GM12878 (cell line): ENCODE data around the gene CYB5RL. TPM values are rescaled to one million over a fixed set of nuclear protein-coding genes. Genes with fewer than 3 reads are reported as not detected.

Experiments
- ATAC-seq: fragments of 200-7000 bp; cut with Tn5 transposase; 3 replicates; pipeline ENCODE4 v1.9.1; 2020; ENCODE audit warnings: mild to moderate bottlenecking, moderate library complexity
- BruUV-seq: library from RNA; stranded (reverse); fragments of 400-500 nt; replicated peaks from 2 replicates; lab custom pipeline; 2021; lab: Mats Ljungman, UMichigan
- CTCF ChIA-PET: fragments of 300-600 bp; sonication (Branson Sonifier 250); formaldehyde crosslinking; extraction: SDS; loops from one replicate; lab custom pipeline; 2021; ENCODE audit warnings: inconsistent platforms; lab: Yijun Ruan, JAX
- POLR2A ChIA-PET: fragments of 350-600 bp; formaldehyde crosslinking; extraction: SDS; loops from one replicate; lab custom pipeline; 2021; ENCODE audit warnings: inconsistent platforms; lab: Charles Lee
- RAD21 ChIA-PET: fragments of 300-600 bp; sonication (Branson Sonifier 250); formaldehyde crosslinking; loops from one replicate; lab custom pipeline; 2023; ENCODE audit warnings: antibody characterized with exemption; ENCODE audit not compliant: unreplicated experiment; lab: Charles Lee
- SMC1A ChIA-PET: fragments of 300-600 bp; sonication (Branson Sonifier 250); formaldehyde crosslinking; loops from one replicate; lab custom pipeline; 2023; ENCODE audit not compliant: unreplicated experiment, uncharacterized antibody; lab: Charles Lee
- DNase-seq: peaks from one replicate; pipeline ENCODE4 v3.0.0-alpha.2; 2011; ENCODE audit warnings: low read depth, low spot score
- FAIRE-seq: peaks from 3 replicates; lab custom pipeline; 2011; peaks lifted over from hg19 to GRCh38; lab: Jason Lieb, UNC
- H2AFZ ChIP-seq: 2 replicates; pipeline ENCODE4 v1.6.0; 2011; ENCODE audit warnings: low read depth, low read length, control low read depth; ENCODE audit not compliant: control insufficient read depth
- H3K27ac ChIP-seq: 2 replicates; pipeline ENCODE4 v1.5.1; 2011; ENCODE audit warnings: control low read depth; ENCODE audit not compliant: control insufficient read depth, insufficient read depth
- H3K27me3 ChIP-seq, 2 experiments: replicated peaks in 1 of 2; 2 replicates each; pipeline versions ENCODE4 v1.6.0 to v1.6.1; 2011; ENCODE audit warnings: low read length in 1 of 2; ENCODE audit not compliant: control insufficient read depth in 2 of 2, insufficient read depth in 2 of 2
- H3K36me3 ChIP-seq, 2 experiments: 2 replicates each; pipeline ENCODE4 v1.5.1; 2011; ENCODE audit warnings: low read length in 1 of 2; ENCODE audit not compliant: control insufficient read depth in 2 of 2, insufficient read depth in 2 of 2
- H3K4me1 ChIP-seq: 2 replicates; pipeline ENCODE4 v1.6.1; 2011; ENCODE audit warnings: mild to moderate bottlenecking, low read length, moderate library complexity, mixed read lengths; ENCODE audit not compliant: control insufficient read depth, insufficient read depth
- H3K4me2 ChIP-seq: 2 replicates; pipeline ENCODE4 v1.6.0; 2011; ENCODE audit warnings: control low read depth; ENCODE audit not compliant: control insufficient read depth, insufficient read depth
- H3K4me3 ChIP-seq: fragments of 200-600 bp; sonication (generic); 2 replicates; pipeline ENCODE4 v1.5.1; 2016
- H3K79me2 ChIP-seq: 2 replicates; pipeline ENCODE4 v1.6.0; 2011; ENCODE audit warnings: low read length; ENCODE audit not compliant: control insufficient read depth, insufficient read depth
- H3K9ac ChIP-seq: 2 replicates; pipeline ENCODE4 v1.8.0; 2011; ENCODE audit warnings: low read length, control low read depth, mixed read lengths; ENCODE audit not compliant: control insufficient read depth, insufficient read depth
- H3K9me3 ChIP-seq: replicated peaks from 3 replicates; pipeline ENCODE4 v1.5.1; 2011; ENCODE audit warnings: mild to moderate bottlenecking, low read length; ENCODE audit not compliant: control insufficient read depth, insufficient read depth
- H4K20me1 ChIP-seq: 2 replicates; pipeline ENCODE4 v1.6.0; 2011; ENCODE audit not compliant: control insufficient read depth, insufficient read depth
- CHD2 ChIP-seq: IDR thresholded peaks from 2 replicates; pipeline ENCODE4 v1.6.1; 2011; ENCODE audit warnings: low read depth, low read length, improper control_type of control experiment, borderline replicate concordance
- DPF2 ChIP-seq: fragments of 450-650 bp; IDR thresholded peaks from 2 replicates; pipeline ENCODE4 v1.6.1; 2017; ENCODE audit warnings: mild to moderate bottlenecking
- EGR1 ChIP-seq, 2 experiments: IDR thresholded peaks; 1 replicate in 1 of 2; 2 replicates in 1 of 2; pipeline ENCODE4 v1.6.1; 2011 to 2012; ENCODE audit warnings: low read depth in 2 of 2, low read length in 2 of 2, borderline replicate concordance in 1 of 2, mild to moderate bottlenecking in 1 of 2, moderate library complexity in 1 of 2
- IRF3 ChIP-seq: fragments of 450-650 bp; IDR thresholded peaks from 2 replicates; pipeline ENCODE4 v1.6.1; 2014; ENCODE audit warnings: mild to moderate bottlenecking
- JUND ChIP-seq: IDR thresholded peaks from 2 replicates; pipeline ENCODE4 v1.6.1; 2012; ENCODE audit warnings: low read depth, mild to moderate bottlenecking, low read length, improper control_type of control experiment, moderate library complexity
- KDM1A ChIP-seq: fragments of 200-600 bp; sonication (generic); IDR thresholded peaks from 2 replicates; pipeline ENCODE4 v1.6.1; 2016; ENCODE audit warnings: borderline replicate concordance
- MTA2 ChIP-seq: fragments of 450-650 bp; IDR thresholded peaks from 2 replicates; pipeline ENCODE4 v1.6.1; 2016; ENCODE audit warnings: low read depth, mild to moderate bottlenecking, moderate library complexity
- POU2F2 ChIP-seq: IDR thresholded peaks from 3 replicates; pipeline ENCODE4 v1.6.1; 2011; ENCODE audit warnings: low read depth, mild to moderate bottlenecking, low read length, borderline replicate concordance
- RAD21 ChIP-seq: IDR thresholded peaks from 2 replicates; pipeline ENCODE4 v1.6.1; 2011; ENCODE audit warnings: mild to moderate bottlenecking, low read depth, low read length, moderate library complexity; ENCODE audit not compliant: insufficient read depth
- RB1 ChIP-seq: fragments of 450-650 bp; formaldehyde crosslinking; IDR thresholded peaks from 2 replicates; pipeline ENCODE4 v1.6.1; 2017; ENCODE audit warnings: mild to moderate bottlenecking, borderline replicate concordance
- RBBP5 ChIP-seq: fragments of 200-600 bp; sonication (generic); conservative IDR thresholded peaks from 2 replicates; pipeline ENCODE4 v1.6.1; 2016
- RELB ChIP-seq: fragments of 450-650 bp; IDR thresholded peaks from 2 replicates; pipeline ENCODE4 v1.6.1; 2017; ENCODE audit warnings: low read depth, mild to moderate bottlenecking, moderate library complexity
- SMAD1 ChIP-seq: fragments of 450-650 bp; IDR thresholded peaks from 2 replicates; pipeline ENCODE4 v1.6.1; 2018; ENCODE audit warnings: mild to moderate bottlenecking, low read depth; ENCODE audit not compliant: partially characterized antibody
- TCF12 ChIP-seq: IDR thresholded peaks from 2 replicates; pipeline ENCODE4 v1.6.1; 2011; ENCODE audit warnings: low read depth, mild to moderate bottlenecking, low read length
- TCF7 ChIP-seq: IDR thresholded peaks from 2 replicates; pipeline ENCODE4 v1.6.1; 2014; ENCODE audit warnings: antibody characterized with exemption, borderline replicate concordance
- WRNIP1 ChIP-seq: IDR thresholded peaks from 2 replicates; pipeline ENCODE4 v1.6.1; 2011; ENCODE audit warnings: low read depth, low read length, improper control_type of control experiment, borderline replicate concordance
- ZNF384 ChIP-seq: IDR thresholded peaks from 2 replicates; pipeline ENCODE4 v1.6.1; 2012; ENCODE audit warnings: low read depth, mild to moderate bottlenecking, low read length, improper control_type of control experiment, borderline replicate concordance
- WGBS: methylation state at CpG from one replicate; pipeline ENCODE4 v1.1.6; 2016; ENCODE audit warnings: low lambda C conversion rate; ENCODE audit not compliant: insufficient replicate concordance, insufficient coverage; ENCODE audit errors: missing lambda C conversion rate; 5-methylcytosine and 5-hydroxymethylcytosine counted together
- in situ Hi-C: fragments of 300-500 bp; cut with MboI; formaldehyde crosslinking; loops from 9 replicates; pipeline ENCODE4 v1.14.3; 2018; ENCODE audit warnings: mixed read lengths
- intact Hi-C: fragments of 100-400 bp; cut with micrococcal nuclease; formaldehyde crosslinking; loops from one replicate; pipeline ENCODE4 v1.14.2; 2022; ENCODE audit not compliant: unreplicated experiment
- polyA plus RNA-seq, 11 experiments: library from polyadenylated mRNA; depleted of rRNA in 4 of 11; unstranded in 6 of 11; stranded (reverse) in 5 of 11; fragments of >200 nt; fragmentation: Nextera tagmentation in 4 of 11; fragmentation: Illumina TruSeq in 1 of 11; extraction: Ambion mirVana in 4 of 11; extraction: Trizol in 1 of 11; gene quantifications; 1 replicate in 1 of 11; 2 replicates in 10 of 11; pipeline versions ENCODE4 v1.2.1 to v1.2.3, GENCODE V29; 2011 to 2016; ENCODE audit warnings: inconsistent platforms in 2 of 11, missing spikeins in 2 of 11, low read depth in 1 of 11
- total RNA-seq, 4 experiments: library from RNA; depleted of rRNA in 3 of 4; stranded (reverse); fragments of >200 nt in 3 of 4; fragmentation: Illumina TruSeq in 1 of 4; extraction: Trizol in 1 of 4; gene quantifications; 2 replicates each; pipeline versions ENCODE4 v1.2.1 to v1.2.3, GENCODE V29; 2013 to 2021
- TF ChIP-seq, protein P1 (sequence below): IDR thresholded peaks from 2 replicates; pipeline ENCODE4 v1.6.1; 2011; ENCODE audit warnings: borderline replicate concordance, low read depth, mild to moderate bottlenecking, moderate library complexity, mixed read lengths, low read length; ENCODE audit not compliant: insufficient read depth; ENCODE audit errors: extremely low read length
- TF ChIP-seq, protein P2 (sequence below): fragments of 150-350 bp; IDR thresholded peaks from 2 replicates; pipeline ENCODE4 v1.6.1; 2016; ENCODE audit warnings: low read depth, low read length

CYB5RL gene
- total and polyA plus RNA-seq, 10 of the 15 experiments (the other 5 are each of a cell fraction or from before 2014, with no cell fraction given), result 3.1 to 8.7 (median 7.2) TPM

GRCh38 chr1:54225378-54225777 lies 25.5 kb upstream of the CYB5RL start:
- no TSS peak for BruUV-seq
- Histone ChIP-seq H3K4me1 (no peaks in the 10 kb centered on the region), H3K4me2 (no peak overlapping the region), H3K36me3 (peaks cover 2 to 3% of the 10 kb centered on the region in 2 experiments; a peak in 3 of 4 replicates), H3K4me3 (no peak overlapping the region), H3K9ac (no peak overlapping the region), H3K9me3 (no peaks in the 10 kb centered on the region), H2AFZ (no peak overlapping the region), H3K79me2 (no peaks in the 10 kb centered on the region), H3K27ac (no peak overlapping the region), H3K27me3 (no peaks in the 10 kb centered on the region), H4K20me1 (no peaks in the 10 kb centered on the region)
- ChIA-PET RAD21 (no interaction called here), CTCF (no interaction called here), SMC1A (interaction anchor here (0.5 kb wide), 1 partner anchor 166 kb away, joined by 3 read pairs; no protein-coding TSS in a partner anchor), POLR2A (no interaction called here)
- in situ Hi-C loops (no loop called here), intact Hi-C loops (no loop called here)
- ATAC-seq (no peak), FAIRE-seq (no peak), DNase-seq (no peak)
- 96% methylated on average over 6 of the region's 6 CpGs for WGBS
- TF ChIP-seq TCF12, result no peak
- no peak for TF ChIP-seq JUND
- no peak for TF ChIP-seq KDM1A
- TF ChIP-seq RB1, result no peak
- no peak for TF ChIP-seq RAD21
- no peak for TF ChIP-seq RBBP5
- no peak for TF ChIP-seq EGR1 (IDR thresholded peaks at IDR 0.05; ENCODE audit: borderline replicate concordance in 1 of 2, low read depth in 2 of 2, low read length in 2 of 2)
- TF ChIP-seq, protein P1, sequence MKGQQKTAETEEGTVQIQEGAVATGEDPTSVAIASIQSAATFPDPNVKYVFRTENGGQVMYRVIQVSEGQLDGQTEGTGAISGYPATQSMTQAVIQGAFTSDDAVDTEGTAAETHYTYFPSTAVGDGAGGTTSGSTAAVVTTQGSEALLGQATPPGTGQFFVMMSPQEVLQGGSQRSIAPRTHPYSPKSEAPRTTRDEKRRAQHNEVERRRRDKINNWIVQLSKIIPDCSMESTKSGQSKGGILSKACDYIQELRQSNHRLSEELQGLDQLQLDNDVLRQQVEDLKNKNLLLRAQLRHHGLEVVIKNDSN, result no peak
- no peak for TF ChIP-seq CHD2
- no peak for TF ChIP-seq ZNF384
- TF ChIP-seq TCF7, result no peak
- TF ChIP-seq MTA2, result no peak
- TF ChIP-seq POU2F2, result no peak
- TF ChIP-seq IRF3, result no peak
- TF ChIP-seq RELB, result no peak
- no peak for TF ChIP-seq WRNIP1
- no peak for TF ChIP-seq DPF2
- TF ChIP-seq, protein P2, sequence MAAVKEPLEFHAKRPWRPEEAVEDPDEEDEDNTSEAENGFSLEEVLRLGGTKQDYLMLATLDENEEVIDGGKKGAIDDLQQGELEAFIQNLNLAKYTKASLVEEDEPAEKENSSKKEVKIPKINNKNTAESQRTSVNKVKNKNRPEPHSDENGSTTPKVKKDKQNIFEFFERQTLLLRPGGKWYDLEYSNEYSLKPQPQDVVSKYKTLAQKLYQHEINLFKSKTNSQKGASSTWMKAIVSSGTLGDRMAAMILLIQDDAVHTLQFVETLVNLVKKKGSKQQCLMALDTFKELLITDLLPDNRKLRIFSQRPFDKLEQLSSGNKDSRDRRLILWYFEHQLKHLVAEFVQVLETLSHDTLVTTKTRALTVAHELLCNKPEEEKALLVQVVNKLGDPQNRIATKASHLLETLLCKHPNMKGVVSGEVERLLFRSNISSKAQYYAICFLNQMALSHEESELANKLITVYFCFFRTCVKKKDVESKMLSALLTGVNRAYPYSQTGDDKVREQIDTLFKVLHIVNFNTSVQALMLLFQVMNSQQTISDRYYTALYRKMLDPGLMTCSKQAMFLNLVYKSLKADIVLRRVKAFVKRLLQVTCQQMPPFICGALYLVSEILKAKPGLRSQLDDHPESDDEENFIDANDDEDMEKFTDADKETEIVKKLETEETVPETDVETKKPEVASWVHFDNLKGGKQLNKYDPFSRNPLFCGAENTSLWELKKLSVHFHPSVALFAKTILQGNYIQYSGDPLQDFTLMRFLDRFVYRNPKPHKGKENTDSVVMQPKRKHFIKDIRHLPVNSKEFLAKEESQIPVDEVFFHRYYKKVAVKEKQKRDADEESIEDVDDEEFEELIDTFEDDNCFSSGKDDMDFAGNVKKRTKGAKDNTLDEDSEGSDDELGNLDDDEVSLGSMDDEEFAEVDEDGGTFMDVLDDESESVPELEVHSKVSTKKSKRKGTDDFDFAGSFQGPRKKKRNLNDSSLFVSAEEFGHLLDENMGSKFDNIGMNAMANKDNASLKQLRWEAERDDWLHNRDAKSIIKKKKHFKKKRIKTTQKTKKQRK, result no peak
- TF ChIP-seq SMAD1, result no peak
